A549 (cell line): ENCODE results near the gene SCN2B. TPM values are rescaled to one million over a fixed set of nuclear protein-coding genes. Genes with fewer than 3 reads are reported as not detected.

Experiments used
- ATAC-seq, 2 experiments: fragments of 200-7000 bp in 1 of 2; fragments of >200 bp in 1 of 2; cut with Nextera tagmentation in 1 of 2; cut with Tn5 transposase in 1 of 2; 3 replicates each; pipeline versions ENCODE4 v1.8.0 to v1.9.1; 2018 to 2020; ENCODE audit warnings: mild to moderate bottlenecking in 1 of 2, moderate library complexity in 1 of 2
- CTCF ChIA-PET: fragments of 300-600 bp; sonication (Branson Sonifier 250); formaldehyde crosslinking; extraction: SDS; loops from one replicate; lab custom pipeline; 2021; ENCODE audit warnings: antibody characterized with exemption, inconsistent platforms; lab: Yijun Ruan, JAX
- POLR2A ChIA-PET: fragments of 350-600 bp; formaldehyde crosslinking; extraction: SDS; loops from one replicate; lab custom pipeline; 2021; ENCODE audit warnings: antibody characterized with exemption, inconsistent platforms; lab: Yijun Ruan, JAX
- DNase-seq, 2 experiments: peaks; one replicate each; pipeline versions ENCODE4 v3.0.0 to v3.0.0-alpha.2; 2011 to 2016; ENCODE audit warnings: low read depth in 1 of 2, low spot score in 1 of 2
- FAIRE-seq: peaks from 2 replicates; lab custom pipeline; 2011; peaks lifted over from hg19 to GRCh38; lab: Jason Lieb, UNC
- H3K27ac ChIP-seq, 2 experiments: fragments of >200 bp; sonication (Bioruptor Twin); formaldehyde crosslinking; 3 replicates each; pipeline ENCODE4 v1.5.1; 2016 to 2017
- H3K4me1 ChIP-seq: fragments of >200 bp; sonication (Bioruptor Twin); formaldehyde crosslinking; 3 replicates; pipeline ENCODE4 v1.6.1; 2016
- H3K4me2 ChIP-seq: fragments of >200 bp; sonication (Bioruptor Twin); formaldehyde crosslinking; 3 replicates; pipeline ENCODE4 v1.6.1; 2016
- H3K4me3 ChIP-seq: fragments of >200 bp; sonication (Bioruptor Twin); formaldehyde crosslinking; 3 replicates; pipeline ENCODE4 v1.5.1; 2016
- H3K9me3 ChIP-seq: fragments of >200 bp; sonication (Bioruptor Twin); formaldehyde crosslinking; 3 replicates; pipeline ENCODE4 v1.6.1; 2016
- BHLHE40 ChIP-seq: IDR thresholded peaks from 2 replicates; pipeline ENCODE4 v1.6.1; 2012; ENCODE audit warnings: low read depth, low read length, inconsistent platforms
- CEBPB ChIP-seq, 2 experiments: fragments of >200 bp in 1 of 2; sonication (Bioruptor Twin) in 1 of 2; formaldehyde crosslinking in 1 of 2; IDR thresholded peaks; 2 replicates each; pipeline ENCODE4 v1.6.1; 2012 to 2016
- CTCF ChIP-seq: fragments of >200 bp; sonication (Bioruptor Twin); formaldehyde crosslinking; IDR thresholded peaks from 3 replicates; pipeline ENCODE4 v1.5.1; 2016
- HOXA7 ChIP-seq: fragments of 250-450 bp; sonication (Bioruptor Pico); IDR thresholded peaks from 2 replicates; pipeline ENCODE4 v1.5.0; 2020; ENCODE audit warnings: mild to moderate bottlenecking, moderate library complexity
- HOXB13 ChIP-seq: fragments of 250-450 bp; sonication (Bioruptor Pico); IDR thresholded peaks from 2 replicates; pipeline ENCODE4 v1.5.0; 2020; ENCODE audit warnings: low read depth, mild to moderate bottlenecking, moderate library complexity
- HOXB5 ChIP-seq: fragments of 250-450 bp; sonication (Bioruptor Pico); IDR thresholded peaks from 2 replicates; pipeline ENCODE4 v1.5.0; 2020; ENCODE audit warnings: mild to moderate bottlenecking, moderate library complexity
- KDM1A ChIP-seq: fragments of 200-600 bp; sonication (generic); IDR thresholded peaks from 2 replicates; pipeline ENCODE4 v1.6.1; 2016; ENCODE audit warnings: low read depth, mild to moderate bottlenecking
- MYC ChIP-seq: IDR thresholded peaks from 2 replicates; pipeline ENCODE4 v1.6.1; 2012; ENCODE audit warnings: mild to moderate bottlenecking, inconsistent platforms, low read length, improper control_type of control experiment, borderline replicate concordance
- NFE2L2 ChIP-seq: fragments of 150-350 bp; conservative IDR thresholded peaks from 2 replicates; pipeline ENCODE4 v1.6.1; 2014; ENCODE audit warnings: low read length
- NR3C1 ChIP-seq: fragments of >200 bp; sonication (Bioruptor Twin); formaldehyde crosslinking; IDR thresholded peaks from 3 replicates; pipeline ENCODE4 v1.6.1; 2017
- POLR2A ChIP-seq: IDR thresholded peaks from 2 replicates; pipeline ENCODE4 v1.6.1; 2012; ENCODE audit warnings: mild to moderate bottlenecking, low read length
- USF2 ChIP-seq: fragments of 450-650 bp; IDR thresholded peaks from 2 replicates; pipeline ENCODE4 v1.6.1; 2014; ENCODE audit warnings: antibody characterized with exemption
- ZC3H11A ChIP-seq: fragments of 450-650 bp; IDR thresholded peaks from 2 replicates; pipeline ENCODE4 v1.6.1; 2014; ENCODE audit warnings: antibody characterized with exemption, mild to moderate bottlenecking
- WGBS: methylation state at CpG from one replicate; pipeline ENCODE4 v1.1.6; 2017; ENCODE audit errors: missing lambda C conversion rate; 5-methylcytosine and 5-hydroxymethylcytosine counted together
- polyA plus RNA-seq, 4 experiments: library from polyadenylated mRNA; depleted of rRNA in 3 of 4; stranded (reverse); fragments of >200 nt; fragmentation: RNase III in 1 of 4; extraction: RNeasy Plus Mini Kit Qiagen cat#74134 plus additional on column Dnase treatment in 1 of 4; gene quantifications; 2 replicates in 3 of 4; 3 replicates in 1 of 4; pipeline ENCODE4 v1.2.3, GENCODE V29; 2011 to 2017
- TF ChIP-seq, protein P1 (sequence below): fragments of >200 bp; sonication (Bioruptor Twin); formaldehyde crosslinking; IDR thresholded peaks from 2 replicates; pipeline ENCODE4 v1.6.1; 2016
- TF ChIP-seq, protein P2 (sequence below): fragments of 200-600 bp; sonication (generic); IDR thresholded peaks from 2 replicates; pipeline ENCODE4 v1.6.1; 2016; ENCODE audit warnings: antibody characterized with exemption, mild to moderate bottlenecking, moderate library complexity

Gene SCN2B
- polyA plus RNA-seq, 2 of the 4 experiments (the other 2 are of a cell fraction): not detected

DNA sequence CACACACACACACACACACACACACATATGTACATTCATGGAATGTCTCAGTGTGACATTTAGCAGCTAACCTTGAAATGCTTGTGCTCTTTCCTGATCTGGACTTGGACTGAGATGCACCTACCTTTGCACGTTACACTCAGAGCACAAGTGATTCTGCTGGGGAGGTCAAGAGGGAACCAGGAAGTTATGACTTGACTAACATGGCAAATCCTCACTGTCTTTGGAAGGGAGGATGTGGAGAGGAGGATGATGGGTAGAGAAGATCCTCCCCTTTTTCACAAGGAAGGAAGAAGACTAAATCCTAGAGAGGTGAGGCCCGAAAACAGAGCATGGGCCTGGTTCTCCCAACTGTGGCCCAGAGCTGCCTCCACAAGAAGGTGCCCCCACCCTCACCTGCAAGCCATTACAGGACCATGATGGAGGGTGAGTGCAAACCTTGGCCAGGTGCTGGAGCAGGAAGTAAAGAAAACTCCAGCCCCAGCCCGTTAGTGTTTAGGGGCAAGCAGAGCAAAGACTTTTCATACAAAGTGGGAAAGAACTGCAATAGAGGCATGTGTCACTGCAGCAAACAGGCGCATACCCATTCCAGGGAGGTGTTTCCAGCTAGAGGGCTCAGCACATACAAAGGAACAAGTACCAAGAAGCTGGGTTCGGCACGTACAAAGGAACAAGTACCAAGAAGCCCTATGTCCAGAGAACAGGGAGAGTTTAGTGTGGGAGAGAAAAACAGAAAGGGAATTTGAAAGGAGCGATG, 50.2 kb downstream of the SCN2B start:
- no peak overlapping the region for H3K27ac ChIP-seq
- H3K4me2 ChIP-seq: no peak overlapping the region
- TF ChIP-seq POLR2A (0 out of 2 replicates have a peak, but pooled peaks have one; percentile 12), MYC (no peak)
- TF ChIP-seq, protein P1, sequence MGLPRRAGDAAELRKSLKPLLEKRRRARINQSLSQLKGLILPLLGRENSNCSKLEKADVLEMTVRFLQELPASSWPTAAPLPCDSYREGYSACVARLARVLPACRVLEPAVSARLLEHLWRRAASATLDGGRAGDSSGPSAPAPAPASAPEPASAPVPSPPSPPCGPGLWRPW: no peak
- FAIRE-seq (no peak), DNase-seq (peak in 1 of 2 experiments; percentile 7), ATAC-seq (no peak)
- CTCF ChIA-PET: no interaction called here
- no peak overlapping the region for H3K4me3 ChIP-seq
- H3K4me1 ChIP-seq: 0 out of 3 replicates have a peak, but pooled peaks cover 3% of the 10 kb centered on the region
- no peaks in the 10 kb centered on the region for H3K9me3 ChIP-seq
- 75% methylated on average over 7 of the region's 7 CpGs for WGBS
- POLR2A ChIA-PET: no interaction called here

DNA sequence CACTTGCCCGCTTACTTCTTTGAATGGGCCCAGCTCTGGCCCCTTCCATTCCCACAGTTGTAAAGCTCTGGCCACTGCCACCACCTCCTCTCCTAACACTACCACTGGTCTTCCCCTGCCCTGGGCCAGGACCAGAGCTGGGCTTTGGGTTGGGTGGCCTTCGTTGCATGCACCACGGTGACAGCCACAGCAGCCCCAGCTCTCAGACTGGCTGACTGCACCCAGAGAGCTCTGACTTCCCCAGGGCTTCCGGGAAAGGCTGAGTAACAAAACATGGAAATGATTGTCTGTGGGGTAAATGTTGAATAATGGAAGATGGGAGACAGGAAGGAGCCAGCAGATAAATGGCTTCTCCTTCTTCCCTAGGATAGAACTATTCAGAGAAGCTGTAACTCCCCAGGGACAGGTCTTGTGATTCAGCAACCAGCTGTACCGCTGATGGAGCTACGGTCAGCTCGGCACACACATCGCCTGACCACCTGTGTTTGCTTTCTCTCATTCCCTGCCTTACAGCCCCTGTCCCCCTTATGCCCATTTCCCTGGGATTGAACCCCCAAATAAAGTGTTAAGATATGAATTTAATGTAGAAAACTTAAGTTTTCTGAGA, 51.4 kb downstream of the SCN2B start:
- WGBS: 71% methylated on average over 8 of the region's 8 CpGs
- no peak overlapping the region for H3K27ac ChIP-seq

GRCh38 chr11:118120793-118121192, 55.6 kb downstream of the SCN2B start:
- TF ChIP-seq BHLHE40 (no peak), ZC3H11A (no peak), HOXB13 (CRISPR knock-in tag) (no peak)
- no peak overlapping the region for H3K4me2 ChIP-seq
- H3K4me3 ChIP-seq: no peak overlapping the region
- H3K4me1 ChIP-seq: no peaks in the 10 kb centered on the region
- H3K27ac ChIP-seq: no peak overlapping the region
- POLR2A ChIA-PET: no interaction called here
- ATAC-seq (no peak), FAIRE-seq (no peak), DNase-seq (no peak)
- H3K9me3 ChIP-seq: no peaks in the 10 kb centered on the region
- WGBS: 84% methylated on average over 1 of the region's 1 CpG
- CTCF ChIA-PET: no interaction called here

More for the DNA sequence above, 51.4 kb downstream of the SCN2B start:
- no peaks in the 10 kb centered on the region for H3K9me3 ChIP-seq
- no peak overlapping the region for H3K4me3 ChIP-seq
- FAIRE-seq (no peak), DNase-seq (no peak), ATAC-seq (no peak)
- 0 out of 3 replicates have a peak, but pooled peaks cover 3% of the 10 kb centered on the region for H3K4me1 ChIP-seq
- no peak overlapping the region for H3K4me2 ChIP-seq
- ChIA-PET POLR2A (no interaction called here), CTCF (no interaction called here)
- TF ChIP-seq CTCF (no peak), CEBPB (IDR thresholded peaks at IDR 0.05) (no peak), ZC3H11A (no peak), NFE2L2 (no peak), HOXB5 (CRISPR knock-in tag) (no peak), NR3C1 (no peak), HOXA7 (no peak)

DNA sequence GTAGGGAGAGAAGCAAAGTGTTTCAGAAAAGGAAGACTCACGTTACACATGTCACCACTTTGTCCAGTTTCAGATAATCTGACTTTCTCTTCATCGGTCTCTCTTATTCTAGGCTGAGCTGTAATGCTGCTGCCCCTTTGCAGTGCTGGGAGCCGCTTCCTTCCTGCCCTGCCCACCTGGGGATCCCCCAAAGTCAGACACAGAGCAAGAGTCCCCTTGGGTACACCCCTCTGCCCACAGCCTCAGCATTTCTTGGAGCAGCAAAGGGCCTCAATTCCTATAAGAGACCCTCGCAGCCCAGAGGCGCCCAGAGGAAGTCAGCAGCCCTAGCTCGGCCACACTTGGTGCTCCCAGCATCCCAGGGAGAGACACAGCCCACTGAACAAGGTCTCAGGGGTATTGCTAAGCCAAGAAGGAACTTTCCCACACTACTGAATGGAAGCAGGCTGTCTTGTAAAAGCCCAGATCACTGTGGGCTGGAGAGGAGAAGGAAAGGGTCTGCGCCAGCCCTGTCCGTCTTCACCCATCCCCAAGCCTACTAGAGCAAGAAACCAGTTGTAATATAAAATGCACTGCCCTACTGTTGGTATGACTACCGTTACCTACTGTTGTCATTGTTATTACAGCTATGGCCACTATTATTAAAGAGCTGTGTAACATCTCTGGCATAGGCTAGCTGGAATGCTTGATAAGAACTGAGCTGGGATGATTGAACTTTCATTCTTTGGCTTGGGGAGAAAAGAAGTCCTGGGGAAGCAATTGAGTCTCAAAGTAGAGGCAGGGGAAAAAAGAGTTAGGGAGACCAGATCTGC, 58.4 kb downstream of the SCN2B start:
- POLR2A ChIA-PET: no interaction called here
- ATAC-seq: 0 out of 6 replicates have a peak, but pooled peaks of 1 of the 2 experiments have one; percentile 24

More for the DNA sequence above, 58.4 kb downstream of the SCN2B start:
- FAIRE-seq (no peak), DNase-seq (no peak)
- no peak overlapping the region for H3K27ac ChIP-seq
- CTCF ChIA-PET: interaction anchor here (1.0 kb wide), 1 partner anchor 27 kb away, joined by 3 read pairs; no protein-coding TSS in a partner anchor
- no peak overlapping the region for H3K4me2 ChIP-seq
- WGBS: 38% methylated on average over 9 of the region's 9 CpGs
- no peaks in the 10 kb centered on the region for H3K4me1 ChIP-seq
- no peaks in the 10 kb centered on the region for H3K9me3 ChIP-seq
- TF ChIP-seq KDM1A (no peak), USF2 (no peak)
- TF ChIP-seq, protein P2, sequence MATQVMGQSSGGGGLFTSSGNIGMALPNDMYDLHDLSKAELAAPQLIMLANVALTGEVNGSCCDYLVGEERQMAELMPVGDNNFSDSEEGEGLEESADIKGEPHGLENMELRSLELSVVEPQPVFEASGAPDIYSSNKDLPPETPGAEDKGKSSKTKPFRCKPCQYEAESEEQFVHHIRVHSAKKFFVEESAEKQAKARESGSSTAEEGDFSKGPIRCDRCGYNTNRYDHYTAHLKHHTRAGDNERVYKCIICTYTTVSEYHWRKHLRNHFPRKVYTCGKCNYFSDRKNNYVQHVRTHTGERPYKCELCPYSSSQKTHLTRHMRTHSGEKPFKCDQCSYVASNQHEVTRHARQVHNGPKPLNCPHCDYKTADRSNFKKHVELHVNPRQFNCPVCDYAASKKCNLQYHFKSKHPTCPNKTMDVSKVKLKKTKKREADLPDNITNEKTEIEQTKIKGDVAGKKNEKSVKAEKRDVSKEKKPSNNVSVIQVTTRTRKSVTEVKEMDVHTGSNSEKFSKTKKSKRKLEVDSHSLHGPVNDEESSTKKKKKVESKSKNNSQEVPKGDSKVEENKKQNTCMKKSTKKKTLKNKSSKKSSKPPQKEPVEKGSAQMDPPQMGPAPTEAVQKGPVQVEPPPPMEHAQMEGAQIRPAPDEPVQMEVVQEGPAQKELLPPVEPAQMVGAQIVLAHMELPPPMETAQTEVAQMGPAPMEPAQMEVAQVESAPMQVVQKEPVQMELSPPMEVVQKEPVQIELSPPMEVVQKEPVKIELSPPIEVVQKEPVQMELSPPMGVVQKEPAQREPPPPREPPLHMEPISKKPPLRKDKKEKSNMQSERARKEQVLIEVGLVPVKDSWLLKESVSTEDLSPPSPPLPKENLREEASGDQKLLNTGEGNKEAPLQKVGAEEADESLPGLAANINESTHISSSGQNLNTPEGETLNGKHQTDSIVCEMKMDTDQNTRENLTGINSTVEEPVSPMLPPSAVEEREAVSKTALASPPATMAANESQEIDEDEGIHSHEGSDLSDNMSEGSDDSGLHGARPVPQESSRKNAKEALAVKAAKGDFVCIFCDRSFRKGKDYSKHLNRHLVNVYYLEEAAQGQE: no peak
- no peak overlapping the region for H3K4me3 ChIP-seq
